HG02763 (cell line): ENCODE measurements around the gene RELL1.
"Not testable (repeated sequence)": the region's sequence is repeated elsewhere in the genome, so short reads cannot be mapped to it uniquely, and the experiment has no call there.

ENCODE experiments used
- ATAC-seq: cut with Tn5 transposase; IDR thresholded peaks from one replicate; pipeline ENCODE4 v1.9.1; 2021; ENCODE audit warnings: mild to moderate bottlenecking, moderate library complexity; ENCODE audit not compliant: unreplicated experiment

The RELL1 gene

GRCh38 chr4:37693450-37694190 is 7.4 kb upstream of the RELL1 start:
- no peak for ATAC-seq

GRCh38 chr4:37693030-37693429 is 6.9 kb upstream of the RELL1 start:
- no peak for ATAC-seq

DNA sequence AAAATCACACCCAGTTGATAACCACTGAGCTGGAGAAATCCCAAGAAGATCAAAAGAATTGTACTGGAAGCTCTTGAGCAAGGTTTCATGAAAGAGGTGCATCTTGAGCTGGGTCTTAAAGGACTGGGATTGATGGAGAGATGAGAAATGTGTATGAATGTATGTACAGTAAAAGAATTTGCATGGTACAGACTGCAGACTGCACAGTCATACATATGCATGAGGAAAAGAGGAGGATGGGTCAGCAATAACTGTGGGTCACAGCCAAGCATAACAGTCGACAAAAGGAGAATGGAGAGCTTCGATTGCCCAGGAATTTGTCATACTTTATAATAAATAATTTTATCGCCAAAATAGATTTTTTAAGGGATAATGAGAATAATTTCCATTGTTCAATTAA is 4.8 kb upstream of the RELL1 start:
- no peak for ATAC-seq

GRCh38 chr4:37689353-37690095 is 3.3 kb upstream of the RELL1 start:
- no peak for ATAC-seq

DNA sequence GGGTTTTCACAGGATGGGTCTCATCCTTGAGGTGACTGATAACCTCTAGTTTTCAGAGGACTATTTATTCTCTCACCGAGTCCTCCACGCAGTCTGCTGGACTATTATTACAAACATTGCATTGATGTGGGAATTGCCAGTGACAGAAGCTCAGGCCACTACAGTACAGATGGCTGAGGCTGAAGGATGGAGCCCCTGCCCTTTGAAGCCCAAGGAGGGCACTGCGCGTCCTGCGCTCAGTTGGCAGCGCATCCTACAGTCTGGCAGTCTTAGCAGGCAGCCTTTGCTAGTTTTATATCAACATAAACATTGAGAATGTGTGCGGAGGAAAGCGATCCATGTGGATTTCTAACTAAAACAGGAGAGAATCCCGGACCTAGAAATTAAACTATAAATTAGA is 1.5 kb upstream of the RELL1 start:
- ATAC-seq, result no peak

DNA sequence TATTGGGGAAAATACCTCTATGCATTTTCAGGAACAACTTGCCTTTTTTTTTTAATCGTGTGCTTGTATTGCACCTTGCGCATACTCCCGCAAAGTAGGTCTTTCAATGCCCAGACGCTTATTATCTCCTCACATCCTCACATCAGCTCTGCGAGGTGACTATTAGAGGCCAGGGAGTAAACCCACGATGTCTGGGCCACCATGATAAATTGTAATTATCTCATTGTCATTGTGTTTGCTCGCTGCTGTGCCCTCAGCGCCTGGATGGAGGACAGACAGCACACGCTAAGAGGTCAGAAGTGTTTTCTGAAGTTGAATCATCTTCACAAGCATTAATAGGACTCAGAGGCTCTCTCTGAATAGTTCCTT is 1.0 kb upstream of the RELL1 start:
- no peak for ATAC-seq

DNA sequence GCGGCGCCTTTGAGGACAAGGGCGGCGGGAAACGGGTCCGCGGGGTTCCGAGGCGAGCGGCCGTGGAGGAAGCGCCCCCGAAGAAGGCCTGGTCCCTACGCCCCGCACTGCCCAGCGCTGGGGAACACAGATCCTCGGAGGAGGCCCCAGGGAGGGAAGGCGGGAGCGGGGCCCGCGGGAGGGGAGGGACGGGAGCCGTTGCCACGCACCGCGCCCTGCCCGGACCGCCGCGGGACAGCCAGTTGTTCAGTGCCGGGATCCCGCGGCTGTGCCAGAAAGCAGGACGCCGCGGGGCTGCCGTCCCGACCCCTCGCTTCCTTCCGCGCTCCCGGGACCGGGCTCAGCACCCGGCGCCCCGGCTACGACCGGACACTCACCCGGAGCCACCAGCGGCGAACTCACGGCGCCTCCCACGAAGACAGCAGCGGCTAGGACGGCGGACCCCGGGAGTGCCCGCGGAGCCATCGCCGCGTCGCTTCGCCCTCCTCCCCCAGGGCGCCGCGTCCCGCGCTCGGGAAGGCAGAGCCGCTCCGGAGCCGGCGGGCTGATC is 278 bp downstream of the RELL1 start:
- peak; percentile 16 for ATAC-seq

DNA sequence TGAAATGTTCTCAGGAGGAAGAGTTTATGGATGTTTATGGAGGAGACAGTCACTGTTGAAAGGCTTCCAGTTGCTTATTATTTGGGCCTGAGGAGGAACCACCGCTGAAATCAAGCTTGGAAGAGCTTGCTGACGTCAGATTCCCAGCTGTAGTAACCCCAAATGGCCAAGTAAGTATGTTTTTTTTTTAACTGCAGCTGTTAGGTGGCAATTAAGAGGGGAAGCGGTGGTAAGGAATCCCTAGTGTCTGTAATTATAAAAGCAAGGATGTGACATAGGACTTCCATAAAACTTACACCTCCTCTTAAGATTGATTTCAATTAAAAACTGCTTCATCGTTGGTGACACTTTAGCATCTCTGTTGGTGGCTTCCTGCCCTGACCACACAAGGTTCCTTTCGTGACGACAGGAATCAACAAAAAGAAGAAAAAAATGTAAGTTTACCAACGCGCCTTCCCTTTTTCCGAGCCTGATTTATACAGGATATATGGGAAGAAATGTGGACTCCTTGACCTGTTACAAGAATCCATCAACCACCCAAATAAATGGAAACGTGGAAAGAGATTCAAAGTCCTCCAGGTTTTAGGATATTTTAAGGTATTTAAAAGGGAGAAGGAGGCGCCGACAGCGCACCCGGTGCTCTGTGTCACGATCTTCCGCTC is 884 bp downstream of the RELL1 start:
- ATAC-seq, result no peak

DNA sequence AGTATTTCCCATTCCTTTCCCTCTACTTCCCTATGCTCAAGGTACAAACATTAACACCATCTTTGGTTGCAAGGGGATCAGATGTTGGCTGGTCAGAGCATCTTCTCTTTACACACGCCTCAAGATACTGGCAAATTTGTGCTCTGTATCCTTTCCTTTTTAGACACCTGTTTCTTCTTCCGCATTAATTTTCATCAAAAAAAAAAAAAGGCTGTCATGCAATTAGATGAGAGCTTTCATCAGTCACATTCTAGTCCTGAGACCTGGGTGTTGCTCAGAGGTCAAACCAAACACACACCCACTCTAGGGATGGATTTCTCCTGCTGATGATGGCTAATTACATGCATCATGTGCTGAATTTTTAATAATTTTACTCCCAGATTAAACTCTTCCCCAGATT is 2.0 kb downstream of the RELL1 start:
- no peak for ATAC-seq

DNA sequence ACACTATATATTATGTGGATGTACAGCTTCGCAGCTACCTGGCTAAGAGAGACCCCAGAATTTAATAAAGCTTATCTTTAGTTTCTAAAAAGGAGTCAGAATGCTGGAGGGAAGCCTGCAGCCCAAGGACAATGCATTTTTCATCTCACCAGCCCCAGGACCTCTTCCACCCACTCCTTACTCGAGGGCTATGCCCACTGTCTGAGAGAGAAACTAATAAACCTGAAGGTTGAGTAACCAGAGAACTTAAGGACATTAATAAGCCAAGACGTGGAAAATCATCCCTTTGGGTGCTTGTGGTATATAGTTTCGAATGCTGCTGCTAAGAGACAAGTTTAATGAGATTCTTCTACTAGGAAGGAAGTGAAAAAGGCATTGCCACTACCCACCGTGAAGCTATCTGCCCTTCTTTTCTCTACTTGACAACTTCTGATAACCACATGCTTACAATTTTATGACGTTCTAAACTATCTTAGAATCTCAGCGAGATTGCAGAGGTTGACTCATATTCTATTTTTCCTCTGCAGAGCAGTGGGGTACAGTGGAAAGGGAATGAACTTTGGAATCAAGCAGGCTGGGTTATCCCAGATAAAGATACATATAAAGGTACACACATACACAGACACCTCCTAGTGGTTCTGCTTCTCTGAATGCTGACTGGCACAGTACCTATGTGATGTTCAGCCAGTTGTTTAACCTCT is 3.3 kb downstream of the RELL1 start:
- ATAC-seq, result peak; percentile 15

GRCh38 chr4:37680089-37680488 is 6.1 kb downstream of the RELL1 start:
- no peak for ATAC-seq

- ATAC-seq, result no peak
Observed at GRCh38 chr4:37679301-37679700, 6.9 kb downstream of the RELL1 start.

- no peak for ATAC-seq
Observed at GRCh38 chr4:37678624-37679023, 7.6 kb downstream of the RELL1 start.

DNA sequence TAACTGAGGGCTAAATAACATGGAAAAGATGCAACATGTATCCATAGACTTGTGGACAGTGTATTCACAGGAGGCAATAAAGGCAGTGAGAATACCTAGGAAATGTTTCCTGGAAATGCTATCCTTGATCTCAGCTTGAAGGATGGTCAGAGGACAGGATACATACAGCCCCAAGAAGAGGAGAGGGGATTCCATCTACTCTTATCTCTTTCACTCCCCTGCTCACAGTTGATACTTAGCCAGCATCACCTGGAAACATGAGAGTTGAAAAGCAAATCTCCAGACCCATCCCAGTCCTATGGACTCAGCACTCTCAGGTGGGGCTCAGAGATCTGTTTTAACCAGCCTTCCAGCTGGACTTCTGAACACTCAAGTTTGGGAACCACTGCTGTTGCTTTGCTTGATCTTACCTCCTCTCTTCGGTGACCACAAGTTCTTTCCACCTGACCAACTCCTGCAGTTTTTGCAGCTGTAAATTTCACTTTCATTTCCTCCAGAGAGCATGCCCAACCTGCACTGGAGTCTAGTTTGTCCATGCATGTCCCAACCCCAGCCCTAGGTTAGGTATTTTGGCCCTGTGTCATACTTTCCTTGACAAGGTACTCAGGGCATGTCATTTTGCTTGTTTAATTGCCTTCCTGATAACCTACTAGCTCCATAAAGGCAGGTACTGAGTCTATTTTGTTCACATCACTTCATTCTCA is 10.4 kb downstream of the RELL1 start:
- ATAC-seq, result peak; percentile 94

- ATAC-seq, result no peak
Observed at GRCh38 chr4:37674439-37674838, 11.7 kb downstream of the RELL1 start.

- ATAC-seq, result no peak
Observed at GRCh38 chr4:37673538-37674192, 12.5 kb downstream of the RELL1 start.

- ATAC-seq, result no peak
Observed at GRCh38 chr4:37671072-37671471, 15.1 kb downstream of the RELL1 start.

- ATAC-seq, result no peak
Observed at GRCh38 chr4:37670249-37670648, 15.9 kb downstream of the RELL1 start.

- ATAC-seq, result not testable (repeated sequence)
Observed at GRCh38 chr4:37669124-37669523, 17.1 kb downstream of the RELL1 start.
